Activated CD4-positive, CD25-positive, alpha-beta regulatory T cell treated with anti-CD3 and anti-CD28 coated beads, Interleukin-2, amount 50 U/mL, for 24 hours (primary cell): ENCODE data around the gene SLC38A7.
A peak's percentile ranks its signal among the peaks of the same experiment; 100 is the strongest.
"Not testable (repeated sequence)": the region's sequence is repeated elsewhere in the genome, so short reads cannot be mapped to it uniquely, and the experiment has no call there.

Experiments
- ATAC-seq, 2 donors: fragments of 150-1000 bp; cut with Tn5 transposase; one replicate each; pipeline ENCODE4 v1.10.0; 2021; ENCODE audit warnings: mild to moderate bottlenecking in 1 of 2, moderate library complexity in 1 of 2

The SLC38A7 gene, protein sequence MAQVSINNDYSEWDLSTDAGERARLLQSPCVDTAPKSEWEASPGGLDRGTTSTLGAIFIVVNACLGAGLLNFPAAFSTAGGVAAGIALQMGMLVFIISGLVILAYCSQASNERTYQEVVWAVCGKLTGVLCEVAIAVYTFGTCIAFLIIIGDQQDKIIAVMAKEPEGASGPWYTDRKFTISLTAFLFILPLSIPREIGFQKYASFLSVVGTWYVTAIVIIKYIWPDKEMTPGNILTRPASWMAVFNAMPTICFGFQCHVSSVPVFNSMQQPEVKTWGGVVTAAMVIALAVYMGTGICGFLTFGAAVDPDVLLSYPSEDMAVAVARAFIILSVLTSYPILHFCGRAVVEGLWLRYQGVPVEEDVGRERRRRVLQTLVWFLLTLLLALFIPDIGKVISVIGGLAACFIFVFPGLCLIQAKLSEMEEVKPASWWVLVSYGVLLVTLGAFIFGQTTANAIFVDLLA

DNA sequence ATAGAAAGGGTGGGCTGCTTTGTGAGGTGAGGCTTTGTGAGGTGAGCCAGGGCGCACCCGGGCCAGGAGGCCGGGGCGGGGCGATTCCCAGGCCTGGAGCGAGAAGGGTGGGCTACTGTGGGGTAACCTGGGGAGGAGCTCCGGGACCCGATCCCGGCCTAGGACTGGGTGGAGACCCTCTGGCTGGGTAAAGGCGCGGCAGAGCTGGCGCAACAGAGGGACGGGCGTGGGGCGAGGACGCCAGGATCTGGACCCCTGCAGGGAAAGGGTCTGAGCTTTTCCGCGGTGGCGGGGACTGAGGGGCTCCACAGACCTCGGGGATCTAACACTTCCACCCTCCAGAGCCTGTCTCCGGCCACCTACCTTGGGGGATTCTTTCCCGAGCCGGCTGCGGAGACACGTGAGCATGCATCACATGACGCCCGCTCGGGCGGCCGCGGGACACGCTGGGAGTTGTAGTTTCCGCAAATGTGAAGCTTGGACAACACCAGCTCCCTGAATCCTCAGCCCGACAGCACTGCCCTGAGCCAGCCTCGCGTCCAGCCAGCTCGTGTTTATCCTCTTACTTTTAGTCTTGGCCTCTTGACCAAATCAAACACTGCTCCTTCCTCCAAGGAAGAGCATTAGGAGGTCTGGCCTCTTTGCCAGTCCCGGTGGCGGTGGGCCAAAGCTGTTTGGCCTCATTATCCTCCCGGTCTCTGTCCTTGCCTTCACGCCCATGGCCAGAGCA lies at the start of gene SLC38A7:
Gene SLC38A7 (minus strand): TSS at position 417 of the 730 bp plus-strand sequence. CDS start 4,644 bp downstream, outside the sequence.
- peak; percentile 90 to 96 for ATAC-seq

DNA sequence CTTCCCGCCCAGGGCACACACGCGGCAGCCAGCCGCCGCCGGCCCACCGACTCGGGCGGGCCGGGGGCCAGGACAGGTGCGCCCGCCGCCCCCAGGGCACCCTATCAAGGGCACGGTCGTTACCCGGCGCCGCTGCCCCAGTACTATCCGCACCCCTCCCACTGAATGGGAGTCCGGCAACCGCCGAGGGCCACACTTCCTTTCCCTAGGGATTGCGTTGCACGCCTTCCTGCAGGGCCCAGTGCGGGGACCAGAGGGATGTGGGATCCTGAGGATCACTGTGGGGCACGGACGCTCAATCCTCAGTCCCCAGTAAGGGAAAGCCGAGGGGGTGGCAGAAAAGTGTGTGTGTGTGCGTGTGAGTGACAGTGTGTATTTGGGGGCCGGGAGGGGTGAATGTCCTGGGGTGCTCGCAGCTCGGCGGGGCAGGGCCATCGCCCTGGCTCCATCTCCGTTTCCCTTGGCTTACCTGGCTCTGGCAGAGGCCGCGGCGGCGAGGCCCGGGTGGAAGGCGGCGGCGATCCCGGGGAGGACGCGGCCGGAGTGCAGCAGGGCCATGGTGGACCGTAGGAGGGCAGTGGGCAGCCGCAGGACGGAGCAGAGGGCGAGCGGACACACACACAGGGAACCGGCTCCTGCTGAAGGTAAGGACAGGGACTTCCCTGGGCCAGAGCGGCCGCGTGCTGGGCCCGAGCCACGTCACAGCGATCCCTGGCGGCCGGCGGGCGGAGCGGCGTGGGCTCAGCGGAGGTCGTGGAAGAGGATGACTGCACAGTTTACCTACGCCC lies 49.3 kb upstream of the SLC38A7 start, which contains the start of gene GOT2:
Gene GOT2 (minus strand): TSS at position 646 of the 788 bp plus-strand sequence. CDS start 88 bp downstream, at position 558.
- ATAC-seq = peak; percentile 91 to 92

DNA sequence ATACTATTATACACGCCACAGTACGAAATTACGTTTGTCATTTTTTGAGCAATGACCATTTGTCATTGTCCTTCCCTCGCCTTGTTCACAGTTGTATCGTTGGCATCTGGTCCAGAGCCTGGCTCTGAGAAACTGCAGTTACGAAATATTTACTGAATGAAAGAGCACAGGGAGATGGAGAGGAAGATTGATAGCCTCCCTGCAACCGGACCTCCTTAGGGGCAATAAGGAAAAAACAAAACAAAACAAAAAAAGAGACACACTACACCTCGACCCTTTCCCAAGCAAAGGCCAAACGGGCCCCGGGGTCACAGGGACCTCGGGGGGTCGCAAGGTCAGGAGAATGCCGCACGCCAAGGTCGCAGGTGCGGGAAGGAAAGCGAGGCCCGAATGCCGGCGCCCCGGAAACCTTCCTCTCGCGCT lies 48.7 kb upstream of the SLC38A7 start:
- ATAC-seq = no peak

DNA sequence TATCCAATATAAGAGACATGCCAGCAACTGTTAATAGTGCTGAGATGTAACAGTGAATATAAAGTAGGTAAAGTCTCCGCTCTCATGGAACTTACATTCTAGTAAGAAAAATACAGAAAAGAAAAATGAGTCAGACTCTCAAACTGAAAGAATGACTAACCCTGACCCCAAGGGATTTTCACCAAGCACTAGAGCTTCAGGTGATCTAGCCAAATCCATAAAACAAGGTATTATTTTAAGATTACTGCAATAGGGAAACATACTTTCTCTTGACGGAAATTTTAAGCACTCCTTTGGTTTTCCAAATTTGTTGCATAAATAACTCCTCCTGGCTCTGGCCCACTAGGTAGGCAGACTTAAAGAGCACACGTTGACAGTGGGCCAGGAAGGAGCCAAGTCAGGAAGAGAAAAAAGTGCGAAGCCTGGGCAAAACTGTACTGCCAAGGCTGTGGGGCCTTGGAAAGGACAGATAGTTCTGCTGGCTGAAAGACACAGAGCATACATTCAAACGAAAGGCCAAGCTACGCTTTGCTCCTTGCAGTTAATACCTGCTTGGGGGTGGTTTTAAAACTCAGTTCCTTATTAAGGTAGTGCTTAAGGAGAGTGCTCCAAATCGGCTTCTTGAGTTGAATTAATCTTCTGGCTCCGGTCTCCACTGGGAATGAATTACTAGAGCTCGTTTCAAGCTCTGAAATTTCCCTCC lies 48.1 kb upstream of the SLC38A7 start:
- ATAC-seq = peak; percentile 74 to 79

DNA sequence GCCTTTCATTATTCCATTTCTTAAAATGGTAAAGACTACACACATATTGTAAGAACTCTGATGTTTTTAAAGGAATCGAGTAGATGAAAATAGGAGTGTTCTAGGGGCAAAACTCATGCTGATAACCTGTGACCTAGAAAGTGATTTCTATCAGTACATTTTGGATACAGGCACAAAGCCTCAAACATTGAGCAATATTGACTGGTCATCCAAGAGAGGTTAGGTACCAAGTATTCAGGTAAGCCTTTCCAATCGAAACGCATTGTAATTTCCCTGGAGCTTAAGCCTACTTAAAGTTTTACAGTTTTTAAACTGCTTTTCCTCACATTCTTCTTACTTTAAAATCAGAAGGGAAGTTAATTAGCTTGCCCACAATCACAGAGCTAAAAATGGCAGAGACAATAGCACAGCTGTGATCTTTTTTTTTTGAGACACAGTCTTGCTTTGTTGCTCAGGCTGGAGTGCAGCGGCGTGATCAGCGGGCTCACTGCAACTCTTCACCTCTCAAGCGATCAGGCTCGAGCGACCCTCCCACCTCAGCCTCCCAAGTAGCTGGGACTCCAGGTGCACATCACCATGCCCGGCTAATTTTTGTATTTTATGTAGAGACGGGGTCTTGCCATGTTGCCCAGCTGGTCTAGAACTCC lies 46.3 kb upstream of the SLC38A7 start:
- ATAC-seq = no peak

DNA sequence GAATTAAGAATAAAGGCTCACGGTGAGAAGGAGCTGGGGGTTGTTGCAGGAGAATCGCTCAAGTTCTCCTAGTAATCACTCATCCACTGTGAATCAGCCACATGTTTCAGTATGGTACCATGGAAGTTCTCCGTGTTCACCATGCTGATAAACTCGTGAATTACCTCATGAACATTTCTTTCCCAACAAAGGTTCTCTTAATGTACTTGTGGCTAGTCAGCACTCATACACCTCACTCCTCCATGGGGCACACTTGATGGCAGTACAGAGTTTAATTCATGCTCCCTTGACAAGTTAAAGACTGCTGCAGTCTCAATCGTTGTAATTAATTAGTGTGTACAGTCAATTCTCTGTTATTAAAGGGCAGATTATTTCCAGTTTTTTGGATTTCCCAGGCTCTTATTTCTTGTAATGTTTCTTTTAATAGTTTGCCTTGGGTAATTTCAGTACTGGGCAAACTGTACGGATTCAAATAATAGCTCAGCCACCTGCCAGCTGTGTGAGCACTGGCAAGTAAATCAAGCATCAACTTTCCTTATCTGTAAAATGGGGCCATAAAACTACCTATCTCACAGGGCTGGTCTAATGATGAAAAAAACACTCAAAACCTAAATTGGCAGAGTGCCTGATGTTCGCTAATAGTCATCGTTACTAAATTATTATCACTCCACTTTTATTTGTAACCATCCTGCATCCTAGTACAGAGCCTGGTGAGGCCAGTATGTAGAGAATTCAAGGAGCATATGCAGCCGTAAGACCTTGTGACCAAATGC lies 43.4 kb upstream of the SLC38A7 start:
- no peak for ATAC-seq

DNA sequence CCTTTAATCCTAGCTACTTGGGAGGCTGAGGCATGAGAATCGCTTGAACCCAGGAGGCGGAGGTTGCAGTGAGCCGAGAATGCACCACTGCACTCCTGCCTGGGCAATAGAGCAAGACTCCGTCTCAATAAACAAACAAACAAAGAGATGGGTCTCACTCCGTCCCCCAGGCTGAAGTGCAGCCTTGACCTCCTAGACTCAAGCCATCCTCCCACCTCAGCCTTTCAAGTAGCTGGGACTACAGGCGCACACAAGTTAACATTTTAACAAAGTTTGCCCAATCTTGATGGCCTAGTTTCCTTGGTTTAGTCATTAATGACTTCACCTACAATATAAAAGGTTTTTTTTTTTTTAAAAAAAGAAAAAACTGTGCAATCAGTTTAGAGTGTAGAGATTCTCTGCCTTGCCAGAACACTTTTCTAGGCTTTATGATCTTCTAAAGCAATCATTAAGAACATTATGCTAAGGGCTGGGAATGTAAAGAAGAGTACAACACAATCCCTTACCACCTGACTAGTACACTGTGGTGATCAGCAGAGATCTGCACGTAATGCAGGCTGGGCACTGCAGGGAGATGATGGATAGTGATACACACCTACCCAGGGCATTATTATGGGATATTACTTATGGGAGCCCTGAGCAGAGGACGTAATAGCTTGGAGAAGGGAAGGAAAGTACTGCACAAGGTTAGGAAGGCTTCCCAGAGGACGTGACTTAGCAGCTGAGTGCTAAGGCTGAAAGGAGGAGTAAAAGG lies 42.6 kb upstream of the SLC38A7 start:
- ATAC-seq = no peak

DNA sequence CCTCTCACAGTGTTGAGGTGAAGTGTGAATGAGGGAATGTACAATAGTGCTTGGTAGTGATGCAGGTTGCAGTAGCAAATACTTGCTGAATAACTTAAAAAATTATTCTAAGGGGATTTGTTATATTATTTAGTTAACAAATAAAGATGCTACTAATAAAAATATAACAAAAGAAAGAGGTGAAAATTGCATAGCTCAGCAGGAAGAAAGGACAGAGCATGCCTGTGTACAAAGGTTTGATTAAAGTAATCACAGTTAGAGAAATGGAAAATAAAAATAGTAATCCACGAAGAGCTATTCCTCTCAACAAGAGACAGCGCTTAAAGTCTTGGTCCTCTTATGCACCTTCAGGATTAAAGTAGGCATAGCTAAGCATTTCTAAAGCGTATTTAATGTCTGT lies 38.5 kb upstream of the SLC38A7 start:
- no peak for ATAC-seq

DNA sequence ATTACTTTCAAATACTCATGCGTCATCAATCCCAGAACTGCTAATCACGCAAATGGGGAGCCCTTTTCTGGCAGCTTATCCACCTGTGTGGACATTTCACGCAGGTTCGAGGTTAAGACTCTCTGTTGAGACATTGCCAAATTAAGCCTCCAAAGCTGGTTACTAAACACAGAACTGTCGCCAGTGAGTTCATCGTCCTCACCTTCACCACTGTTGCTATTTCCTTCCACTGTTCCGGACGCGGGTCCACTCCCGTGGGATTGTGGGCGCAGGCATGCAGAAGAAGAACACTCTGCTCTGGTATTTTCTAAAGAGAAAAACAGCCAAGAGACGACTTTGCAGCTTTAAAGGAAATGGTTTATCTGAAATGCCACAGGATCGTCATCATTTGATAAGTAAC lies 33.4 kb upstream of the SLC38A7 start:
- no peak for ATAC-seq

DNA sequence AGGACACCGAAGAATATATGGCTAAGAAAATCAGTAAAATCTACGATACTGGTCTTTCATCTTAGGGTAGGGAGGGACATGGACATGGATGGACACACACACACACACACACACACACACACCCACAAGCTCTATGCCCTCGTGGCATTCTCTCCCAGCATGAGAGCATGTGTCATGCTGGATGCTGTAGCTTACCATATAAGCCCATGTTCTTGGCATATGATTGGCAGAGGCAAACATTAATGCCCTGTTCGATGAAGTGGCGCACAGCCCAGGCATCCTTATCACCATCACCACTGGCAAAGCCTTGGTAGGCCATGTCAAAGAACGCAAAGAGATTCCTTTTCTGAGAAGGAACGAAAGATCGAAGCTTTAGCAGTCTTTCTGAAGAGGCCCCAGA lies 31.9 kb upstream of the SLC38A7 start:
- ATAC-seq = no peak

DNA sequence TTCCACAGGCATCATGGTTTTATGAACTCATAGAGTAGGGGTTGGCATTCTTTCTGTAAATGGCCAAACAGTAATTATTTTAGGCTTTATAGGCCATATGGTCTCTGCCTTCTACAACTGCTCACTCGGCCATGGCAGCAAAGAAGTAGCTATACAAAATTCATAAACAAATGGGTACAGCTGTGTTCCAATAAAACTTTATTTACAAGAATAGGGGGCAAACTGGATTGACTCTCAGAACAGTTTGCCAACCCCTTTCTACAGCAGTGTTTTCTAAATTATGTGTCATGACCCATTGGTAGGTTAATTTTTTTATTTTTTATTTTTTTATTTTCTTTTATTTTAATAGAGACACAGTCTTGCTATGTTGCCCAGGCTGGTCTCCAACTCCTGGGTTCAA lies 29.2 kb upstream of the SLC38A7 start:
- no peak for ATAC-seq

DNA sequence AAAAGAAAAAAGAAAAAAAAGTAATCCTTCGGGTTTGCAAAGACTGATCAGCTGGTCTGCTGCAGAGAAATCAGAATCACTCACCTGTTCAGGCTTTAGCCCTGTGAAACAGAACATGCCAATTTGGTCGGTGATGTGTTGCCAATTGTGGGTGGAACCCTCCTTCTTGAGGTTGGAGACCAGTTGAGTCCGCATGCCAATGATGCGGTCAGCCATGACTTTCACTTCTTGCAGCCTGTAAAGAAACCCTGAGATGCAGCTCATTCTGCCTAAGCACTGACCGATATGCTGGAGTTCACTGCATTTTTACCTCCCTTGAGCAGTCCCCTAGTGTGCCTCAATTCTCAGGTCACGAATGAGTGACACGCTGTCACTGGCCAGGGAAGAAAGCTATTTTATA lies 24.8 kb upstream of the SLC38A7 start:
- ATAC-seq = no peak

DNA sequence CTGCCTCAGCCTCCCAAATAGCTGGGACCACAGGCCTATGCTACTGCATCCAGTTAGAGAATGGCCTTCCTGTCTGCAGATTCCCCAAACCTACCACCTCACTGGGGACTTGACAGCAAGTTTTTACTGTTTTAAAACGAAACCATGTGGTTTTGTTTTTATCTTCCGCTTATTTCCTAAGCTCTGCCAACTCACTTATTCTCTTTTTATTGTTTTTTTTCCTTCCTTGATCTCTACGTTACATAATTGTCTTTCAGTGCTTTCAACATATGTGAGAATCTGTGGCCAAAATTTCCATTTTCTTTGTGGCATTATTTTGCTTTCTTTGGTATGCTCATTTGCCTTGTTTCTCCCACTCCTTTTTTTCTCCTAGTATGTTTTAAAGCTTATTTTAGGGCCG lies 14.6 kb upstream of the SLC38A7 start:
- ATAC-seq = no peak

DNA sequence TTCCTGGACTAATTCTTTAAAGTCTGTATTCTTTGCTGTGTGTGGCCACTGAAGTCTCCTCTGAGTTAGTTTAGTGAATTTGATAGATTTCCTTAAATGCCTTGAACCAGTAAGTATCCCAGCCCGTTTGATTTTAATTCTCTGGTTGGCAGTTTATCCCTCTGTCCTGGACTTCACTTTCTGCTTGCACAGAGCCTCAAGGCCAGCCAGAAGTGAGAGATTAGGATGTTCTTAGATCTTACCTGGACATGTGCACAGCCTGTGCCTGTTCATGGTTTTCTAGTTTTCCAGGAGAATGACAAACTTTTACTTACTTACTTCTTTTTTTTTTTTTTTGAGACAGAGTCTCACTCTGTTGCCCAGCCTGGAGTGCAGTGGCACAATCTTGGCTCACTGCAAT lies 10.8 kb upstream of the SLC38A7 start:
- ATAC-seq = no peak

DNA sequence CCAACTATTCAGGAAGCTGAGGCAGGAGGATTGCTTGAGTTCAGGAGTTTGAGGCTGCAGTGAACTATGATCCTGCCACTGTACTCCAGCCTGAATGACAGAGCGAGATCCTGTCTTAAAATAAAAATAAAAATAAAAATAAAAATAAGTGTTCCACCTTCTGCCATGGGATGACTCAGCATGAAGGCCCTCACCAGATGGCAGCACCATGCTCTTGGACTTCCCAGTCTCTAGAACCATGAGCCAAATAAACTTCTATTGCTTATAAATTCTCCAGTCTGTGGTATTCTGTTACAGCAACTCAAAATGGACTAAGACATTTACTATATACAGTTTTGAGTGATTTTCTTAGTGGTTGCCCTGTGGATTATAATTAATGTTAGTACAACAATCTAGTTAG lies 7.9 kb upstream of the SLC38A7 start:
- no peak for ATAC-seq

DNA sequence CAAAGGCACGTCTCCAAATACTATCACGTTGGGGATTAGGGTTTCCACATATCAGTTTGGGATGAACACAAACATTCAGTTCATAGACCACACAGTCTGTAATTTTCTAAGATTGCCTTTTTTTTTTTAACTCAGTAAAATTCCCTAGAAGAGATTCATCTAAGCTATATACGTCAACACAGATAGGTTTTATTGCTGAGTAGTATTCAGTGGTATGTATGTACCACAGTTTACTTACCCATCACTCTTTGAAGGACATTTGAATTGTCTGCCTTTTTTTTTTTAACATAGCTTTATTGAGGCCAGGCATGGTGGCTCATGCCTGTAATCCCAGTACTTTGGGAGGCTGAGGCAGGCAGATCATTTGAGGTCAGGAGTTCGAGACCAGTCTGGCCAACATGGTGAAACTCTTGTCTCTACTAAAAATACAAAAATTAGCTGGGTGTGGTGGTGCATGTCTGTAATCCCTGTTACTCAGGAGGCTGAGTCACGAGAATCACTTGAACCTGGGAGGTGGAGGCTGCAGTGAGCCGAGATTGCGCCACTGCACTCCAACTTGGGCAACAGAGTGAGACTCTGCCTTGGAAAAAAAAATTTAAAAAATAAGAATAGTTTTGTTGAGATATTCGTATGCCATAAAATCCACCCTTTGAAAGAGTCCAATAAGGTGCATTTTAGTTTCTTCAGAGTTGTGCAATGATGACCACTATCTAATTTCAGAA lies 2.6 kb upstream of the SLC38A7 start:
- not testable (repeated sequence) for ATAC-seq

DNA sequence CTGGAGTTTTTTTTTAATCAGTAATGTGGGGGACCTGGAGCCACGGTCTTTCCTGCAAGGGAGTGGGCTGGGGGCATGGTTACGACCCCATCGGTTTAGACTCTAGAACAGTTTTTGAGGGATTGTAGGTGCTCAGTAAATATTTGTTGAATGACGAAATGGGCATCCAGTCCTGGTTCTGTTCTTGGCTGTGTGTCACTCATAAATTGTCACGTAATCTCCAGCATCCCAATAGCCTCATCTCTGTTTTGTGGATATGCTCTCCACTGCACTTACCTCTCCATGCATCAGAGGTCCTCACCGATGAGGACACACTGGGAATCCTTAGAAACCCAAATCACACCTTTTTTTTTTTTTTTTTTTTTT lies 497 bp upstream of the SLC38A7 start:
- ATAC-seq = no peak

DNA sequence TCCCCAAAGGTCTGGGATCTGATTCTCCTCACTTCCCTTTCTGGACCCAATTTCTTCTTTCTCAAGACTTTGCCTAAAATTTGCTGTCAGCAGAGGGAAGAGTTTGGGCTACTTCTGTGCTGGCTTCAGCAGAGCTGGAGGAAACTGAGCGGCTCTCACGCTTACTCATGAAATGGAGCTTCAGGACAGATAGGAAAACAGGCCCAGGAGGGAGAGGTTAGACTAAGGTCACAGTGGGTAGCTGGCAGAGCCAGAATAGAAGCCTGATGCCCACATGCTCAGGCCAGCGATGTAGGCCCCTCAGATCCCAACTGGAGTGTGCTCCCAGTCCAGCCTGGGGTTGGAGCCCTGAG lies 593 bp downstream of the SLC38A7 start:
- no peak for ATAC-seq

DNA sequence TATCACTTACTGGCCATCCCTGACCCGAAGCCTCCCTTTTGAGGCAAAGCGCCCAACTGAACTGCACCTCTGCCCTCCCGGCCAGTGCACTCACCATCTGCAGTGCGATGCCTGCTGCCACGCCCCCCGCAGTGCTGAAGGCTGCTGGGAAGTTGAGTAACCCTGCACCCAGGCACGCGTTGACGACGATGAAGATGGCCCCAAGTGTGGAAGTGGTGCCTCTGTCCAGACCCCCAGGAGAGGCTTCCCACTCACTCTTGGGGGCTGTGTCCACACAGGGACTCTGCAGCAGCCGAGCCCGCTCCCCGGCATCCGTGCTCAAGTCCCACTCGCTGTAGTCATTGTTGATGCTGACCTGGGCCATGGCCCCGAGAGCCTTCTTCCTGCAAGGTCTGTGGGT lies 4.8 kb downstream of the SLC38A7 start:
- ATAC-seq = no peak

DNA sequence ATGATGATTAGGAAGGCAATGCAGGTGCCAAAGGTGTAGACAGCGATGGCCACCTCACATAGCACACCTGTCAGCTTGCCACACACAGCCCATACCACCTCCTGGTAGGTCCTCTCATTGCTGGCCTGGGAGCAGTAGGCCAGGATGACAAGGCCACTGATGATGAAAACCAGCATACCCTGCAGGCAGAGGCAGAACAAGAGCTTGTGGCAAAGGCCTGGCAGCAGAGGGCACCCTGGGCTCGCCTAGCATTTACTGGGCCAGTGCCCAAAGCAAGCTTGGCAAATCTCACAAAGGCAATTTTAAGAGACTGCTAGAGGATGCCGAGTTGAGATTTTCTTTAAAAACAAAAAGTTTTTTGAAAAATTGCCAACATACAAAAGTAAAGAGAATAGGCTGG lies 5.9 kb downstream of the SLC38A7 start:
- no peak for ATAC-seq
